Astrocyte (in vitro differentiated cells and primary cell): ENCODE results near the gene GRAMD1B.

ENCODE experiments used
- EZH2 ChIP-seq: IDR thresholded peaks from 2 replicates; pipeline ENCODE4 v1.6.1; 2012; ENCODE audit warnings: mild to moderate bottlenecking, low read length, inconsistent platforms; ENCODE audit not compliant: insufficient read depth
- TF ChIP-seq, protein P1 (sequence below): IDR thresholded peaks from 2 replicates; pipeline ENCODE4 v1.5.1; 2011; ENCODE audit warnings: low read depth, mild to moderate bottlenecking, inconsistent platforms, low read length, moderate library complexity; ENCODE audit not compliant: insufficient read depth

DNA sequence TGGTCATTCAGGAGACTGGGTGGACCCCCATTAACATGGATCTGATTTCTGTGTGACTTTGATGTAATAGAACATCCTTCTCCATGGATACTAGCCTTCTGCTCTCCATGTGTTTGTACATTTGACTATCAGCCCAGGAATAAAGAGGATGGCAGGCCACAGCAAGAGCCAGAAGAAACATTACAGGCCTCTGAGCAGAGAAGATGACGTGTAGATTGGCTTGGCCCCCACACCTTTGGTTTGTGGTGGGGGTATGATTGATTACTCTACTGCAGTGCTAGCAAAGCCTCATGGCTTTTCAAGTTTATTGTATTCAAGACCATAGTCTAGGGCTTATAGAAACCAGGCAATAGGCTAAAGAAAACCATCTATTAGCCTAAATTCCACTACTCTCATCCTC is 77.0 kb downstream of the GRAMD1B start:
- TF ChIP-seq, protein P1, sequence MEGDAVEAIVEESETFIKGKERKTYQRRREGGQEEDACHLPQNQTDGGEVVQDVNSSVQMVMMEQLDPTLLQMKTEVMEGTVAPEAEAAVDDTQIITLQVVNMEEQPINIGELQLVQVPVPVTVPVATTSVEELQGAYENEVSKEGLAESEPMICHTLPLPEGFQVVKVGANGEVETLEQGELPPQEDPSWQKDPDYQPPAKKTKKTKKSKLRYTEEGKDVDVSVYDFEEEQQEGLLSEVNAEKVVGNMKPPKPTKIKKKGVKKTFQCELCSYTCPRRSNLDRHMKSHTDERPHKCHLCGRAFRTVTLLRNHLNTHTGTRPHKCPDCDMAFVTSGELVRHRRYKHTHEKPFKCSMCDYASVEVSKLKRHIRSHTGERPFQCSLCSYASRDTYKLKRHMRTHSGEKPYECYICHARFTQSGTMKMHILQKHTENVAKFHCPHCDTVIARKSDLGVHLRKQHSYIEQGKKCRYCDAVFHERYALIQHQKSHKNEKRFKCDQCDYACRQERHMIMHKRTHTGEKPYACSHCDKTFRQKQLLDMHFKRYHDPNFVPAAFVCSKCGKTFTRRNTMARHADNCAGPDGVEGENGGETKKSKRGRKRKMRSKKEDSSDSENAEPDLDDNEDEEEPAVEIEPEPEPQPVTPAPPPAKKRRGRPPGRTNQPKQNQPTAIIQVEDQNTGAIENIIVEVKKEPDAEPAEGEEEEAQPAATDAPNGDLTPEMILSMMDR: no peak
- TF ChIP-seq EZH2: no peak
